ENCODE results near the gene SUSD1.

DNA sequence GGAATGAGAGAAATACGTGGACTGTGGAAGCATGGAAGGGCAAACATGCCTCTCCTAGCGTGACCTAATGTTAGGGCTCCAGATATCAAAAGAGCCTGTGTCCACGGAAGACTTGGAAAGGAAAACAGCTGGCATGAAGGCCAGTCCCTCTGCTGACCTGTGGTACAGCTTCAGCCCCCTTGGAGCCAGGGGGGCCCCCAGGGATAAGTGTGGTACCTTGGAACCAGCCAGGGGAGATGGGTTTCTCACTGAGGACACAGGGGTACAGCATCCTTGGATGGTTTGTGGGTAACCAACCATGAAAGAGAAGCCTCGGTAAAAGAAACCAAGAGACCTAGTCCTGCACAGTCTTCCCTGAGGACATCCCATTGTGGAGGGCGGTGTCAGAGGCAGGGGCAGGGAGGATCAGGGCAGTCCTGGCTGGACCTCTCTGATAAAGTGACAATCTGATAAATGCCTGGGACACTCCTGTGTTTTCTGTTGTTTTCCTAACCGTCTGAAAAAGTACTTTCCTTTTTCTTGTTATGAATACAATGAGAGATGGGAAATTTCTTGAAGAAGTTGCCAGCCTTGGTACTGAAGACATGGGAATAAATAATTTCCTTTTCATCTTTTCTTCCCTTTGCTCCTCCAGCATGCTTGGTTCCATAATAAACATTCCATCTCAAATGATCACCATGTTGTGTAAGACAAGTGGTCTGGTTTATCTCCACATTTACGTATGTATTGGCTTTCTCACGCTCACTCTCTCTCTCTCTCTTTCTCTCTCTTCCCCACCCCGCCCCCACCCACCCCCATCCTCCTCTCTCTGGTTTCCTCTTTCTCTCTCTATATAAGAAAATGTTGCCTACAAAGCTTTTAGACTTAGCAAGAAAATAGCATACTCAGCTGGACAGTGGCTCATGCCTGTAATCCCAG lies 102.1 kb downstream of the SUSD1 start:
- TF ChIP-seq RAD21 (IDR thresholded peaks at IDR 0.05; ENCODE audit: low read depth) (no peak), YY1 (IDR thresholded peaks at IDR 0.05; ENCODE audit: low read depth) (no peak), ZBTB7A (IDR thresholded peaks at IDR 0.05; ENCODE audit: low read depth) (no peak), CREB1 (IDR thresholded peaks at IDR 0.05; ENCODE audit: low read depth) (no peak), TAF1 (IDR thresholded peaks at IDR 0.05; ENCODE audit: low read depth) (no peak), NFIC (IDR thresholded peaks at IDR 0.05) (no peak), CEBPB (IDR thresholded peaks at IDR 0.05) (no peak), EP300 (IDR thresholded peaks at IDR 0.05; ENCODE audit: borderline replicate concordance) (no peak), TCF12 (IDR thresholded peaks at IDR 0.05; ENCODE audit: low read depth) (no peak), EGR1 (IDR thresholded peaks at IDR 0.05) (no peak), MAX (IDR thresholded peaks at IDR 0.05) (no peak), FOXM1 (IDR thresholded peaks at IDR 0.05; ENCODE audit: borderline replicate concordance, low read depth) (no peak), USF1 (IDR thresholded peaks at IDR 0.05) (no peak)
- TF ChIP-seq, protein P1, sequence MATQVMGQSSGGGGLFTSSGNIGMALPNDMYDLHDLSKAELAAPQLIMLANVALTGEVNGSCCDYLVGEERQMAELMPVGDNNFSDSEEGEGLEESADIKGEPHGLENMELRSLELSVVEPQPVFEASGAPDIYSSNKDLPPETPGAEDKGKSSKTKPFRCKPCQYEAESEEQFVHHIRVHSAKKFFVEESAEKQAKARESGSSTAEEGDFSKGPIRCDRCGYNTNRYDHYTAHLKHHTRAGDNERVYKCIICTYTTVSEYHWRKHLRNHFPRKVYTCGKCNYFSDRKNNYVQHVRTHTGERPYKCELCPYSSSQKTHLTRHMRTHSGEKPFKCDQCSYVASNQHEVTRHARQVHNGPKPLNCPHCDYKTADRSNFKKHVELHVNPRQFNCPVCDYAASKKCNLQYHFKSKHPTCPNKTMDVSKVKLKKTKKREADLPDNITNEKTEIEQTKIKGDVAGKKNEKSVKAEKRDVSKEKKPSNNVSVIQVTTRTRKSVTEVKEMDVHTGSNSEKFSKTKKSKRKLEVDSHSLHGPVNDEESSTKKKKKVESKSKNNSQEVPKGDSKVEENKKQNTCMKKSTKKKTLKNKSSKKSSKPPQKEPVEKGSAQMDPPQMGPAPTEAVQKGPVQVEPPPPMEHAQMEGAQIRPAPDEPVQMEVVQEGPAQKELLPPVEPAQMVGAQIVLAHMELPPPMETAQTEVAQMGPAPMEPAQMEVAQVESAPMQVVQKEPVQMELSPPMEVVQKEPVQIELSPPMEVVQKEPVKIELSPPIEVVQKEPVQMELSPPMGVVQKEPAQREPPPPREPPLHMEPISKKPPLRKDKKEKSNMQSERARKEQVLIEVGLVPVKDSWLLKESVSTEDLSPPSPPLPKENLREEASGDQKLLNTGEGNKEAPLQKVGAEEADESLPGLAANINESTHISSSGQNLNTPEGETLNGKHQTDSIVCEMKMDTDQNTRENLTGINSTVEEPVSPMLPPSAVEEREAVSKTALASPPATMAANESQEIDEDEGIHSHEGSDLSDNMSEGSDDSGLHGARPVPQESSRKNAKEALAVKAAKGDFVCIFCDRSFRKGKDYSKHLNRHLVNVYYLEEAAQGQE (IDR thresholded peaks at IDR 0.05; ENCODE audit: low read depth), result no peak
